22Rv1 (cell line): ENCODE data around the gene ZNF516.

ENCODE experiments used
- H3K27ac ChIP-seq: fragments of 450-650 bp; 2 replicates; pipeline ENCODE4 v1.5.1; 2017
- ZFX ChIP-seq: fragments of 450-650 bp; IDR thresholded peaks from 2 replicates; pipeline ENCODE4 v1.6.1; 2017; ENCODE audit warnings: antibody characterized with exemption, borderline replicate concordance
- TF ChIP-seq, protein P1 (sequence below): fragments of 450-650 bp; IDR thresholded peaks from 2 replicates; pipeline ENCODE4 v1.5.1; 2017; ENCODE audit warnings: mild to moderate bottlenecking

ZNF516 gene

DNA sequence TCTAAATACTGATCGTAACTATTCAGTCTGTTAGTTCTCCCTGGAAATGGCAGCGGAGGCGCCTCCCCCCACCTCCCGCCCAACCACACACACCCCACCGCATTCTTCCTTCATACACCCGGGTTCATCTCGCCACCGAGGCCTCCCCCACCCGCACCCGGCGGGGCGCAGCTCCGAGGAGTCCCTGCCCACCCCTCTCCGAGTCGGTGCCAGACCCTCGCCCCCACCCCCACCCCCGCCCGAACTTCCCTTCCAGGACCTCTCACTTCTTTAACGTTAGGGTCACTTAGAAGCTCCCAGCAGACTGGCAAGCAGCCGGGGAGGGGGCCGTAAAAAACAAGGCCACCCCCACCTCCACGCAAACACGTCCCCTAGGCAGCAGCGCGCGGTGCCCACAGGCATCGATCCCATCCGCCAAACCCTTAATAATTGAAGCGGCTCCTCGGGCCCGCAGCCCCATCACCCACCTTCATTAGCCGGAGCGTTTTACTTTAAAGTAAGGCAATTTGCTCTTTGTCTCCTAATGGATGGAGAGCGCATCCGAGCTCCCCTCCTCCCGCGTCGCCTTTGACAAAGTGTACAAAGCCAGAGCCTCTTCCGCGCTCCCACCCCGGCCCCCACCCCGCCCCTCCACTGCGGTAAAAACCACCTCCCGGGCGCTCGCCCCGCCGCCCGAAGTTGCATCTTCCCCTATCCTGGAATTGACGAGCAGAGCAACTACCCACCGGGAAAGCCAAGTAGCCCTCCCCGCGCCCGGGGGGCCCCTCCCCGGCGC is 624 bp downstream of the ZNF516 start:
- TF ChIP-seq, protein P1, sequence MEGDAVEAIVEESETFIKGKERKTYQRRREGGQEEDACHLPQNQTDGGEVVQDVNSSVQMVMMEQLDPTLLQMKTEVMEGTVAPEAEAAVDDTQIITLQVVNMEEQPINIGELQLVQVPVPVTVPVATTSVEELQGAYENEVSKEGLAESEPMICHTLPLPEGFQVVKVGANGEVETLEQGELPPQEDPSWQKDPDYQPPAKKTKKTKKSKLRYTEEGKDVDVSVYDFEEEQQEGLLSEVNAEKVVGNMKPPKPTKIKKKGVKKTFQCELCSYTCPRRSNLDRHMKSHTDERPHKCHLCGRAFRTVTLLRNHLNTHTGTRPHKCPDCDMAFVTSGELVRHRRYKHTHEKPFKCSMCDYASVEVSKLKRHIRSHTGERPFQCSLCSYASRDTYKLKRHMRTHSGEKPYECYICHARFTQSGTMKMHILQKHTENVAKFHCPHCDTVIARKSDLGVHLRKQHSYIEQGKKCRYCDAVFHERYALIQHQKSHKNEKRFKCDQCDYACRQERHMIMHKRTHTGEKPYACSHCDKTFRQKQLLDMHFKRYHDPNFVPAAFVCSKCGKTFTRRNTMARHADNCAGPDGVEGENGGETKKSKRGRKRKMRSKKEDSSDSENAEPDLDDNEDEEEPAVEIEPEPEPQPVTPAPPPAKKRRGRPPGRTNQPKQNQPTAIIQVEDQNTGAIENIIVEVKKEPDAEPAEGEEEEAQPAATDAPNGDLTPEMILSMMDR: no peak
- no peak for TF ChIP-seq ZFX
- no peak overlapping the region for H3K27ac ChIP-seq

DNA sequence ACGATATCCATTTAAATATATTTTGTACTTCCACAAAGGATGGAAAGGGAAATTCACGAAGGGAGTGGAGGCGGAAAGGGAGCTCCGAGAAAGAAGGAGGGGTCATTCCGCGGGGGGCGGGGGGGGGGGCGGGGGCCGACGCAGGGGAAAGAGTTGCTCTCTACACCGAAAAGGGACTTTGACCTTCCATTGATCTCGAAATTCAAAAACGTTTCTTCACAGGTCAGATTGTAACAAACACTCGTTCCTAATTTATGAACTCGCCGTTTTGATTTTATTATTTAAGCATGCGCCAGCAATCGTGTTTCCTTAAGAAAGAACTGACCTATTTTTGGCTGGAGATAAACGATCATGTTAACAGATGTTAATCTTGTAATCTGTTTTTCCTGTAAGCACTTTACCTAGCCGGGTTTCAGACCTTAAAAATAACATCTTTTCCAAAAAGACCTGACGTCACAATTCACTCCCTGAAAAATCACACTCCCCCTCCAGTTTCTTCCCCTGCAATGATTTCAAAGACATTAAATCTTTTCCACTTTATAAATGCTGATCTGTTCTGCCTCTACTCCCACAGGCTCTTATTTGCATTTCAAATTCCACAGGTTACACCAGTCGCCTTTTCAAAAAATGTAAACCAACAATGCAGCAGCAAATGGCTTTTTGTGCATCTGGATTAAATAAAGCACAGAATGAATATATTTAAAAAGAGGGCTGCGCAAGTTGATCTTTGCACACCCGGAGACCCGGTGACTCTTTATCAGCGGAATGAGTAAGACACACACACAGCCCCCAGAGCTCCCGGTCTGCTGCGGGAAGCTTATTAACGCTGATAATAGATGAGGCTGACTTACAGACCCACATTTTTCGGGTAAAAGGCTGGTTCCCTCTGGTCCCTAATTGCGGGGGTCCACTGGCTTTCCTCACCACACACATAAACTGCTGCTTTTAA is 1.6 kb downstream of the ZNF516 start:
- TF ChIP-seq ZFX: no peak
- TF ChIP-seq, protein P1: no peak
- H3K27ac ChIP-seq: no peak overlapping the region

DNA sequence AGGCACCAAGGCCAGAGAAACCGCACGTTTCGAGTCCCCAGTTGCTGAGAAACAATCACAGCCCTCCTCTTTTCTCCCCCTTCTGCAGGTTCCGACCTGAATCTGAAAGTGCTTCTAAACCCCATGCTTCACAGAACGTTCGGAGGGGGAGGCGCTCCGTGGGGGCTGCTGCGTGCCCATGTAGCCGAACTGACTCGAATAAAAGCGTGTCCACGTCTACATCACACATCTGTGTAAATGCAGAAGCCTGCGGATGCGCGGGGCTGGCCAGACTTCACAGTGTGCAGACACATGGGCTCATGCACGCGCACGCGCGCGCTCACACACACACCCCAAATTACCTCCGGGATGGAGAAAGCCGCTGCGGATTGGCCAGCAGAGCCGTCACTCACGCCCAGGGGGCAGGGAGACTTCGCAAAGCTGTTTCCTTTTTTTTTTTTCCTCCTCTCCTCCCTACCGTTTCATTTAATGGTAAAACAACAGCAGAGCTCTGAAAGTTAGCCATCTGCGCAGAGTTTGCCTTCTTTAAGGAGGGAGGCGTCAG is 2.3 kb downstream of the ZNF516 start:
- H3K27ac ChIP-seq: no peak overlapping the region

DNA sequence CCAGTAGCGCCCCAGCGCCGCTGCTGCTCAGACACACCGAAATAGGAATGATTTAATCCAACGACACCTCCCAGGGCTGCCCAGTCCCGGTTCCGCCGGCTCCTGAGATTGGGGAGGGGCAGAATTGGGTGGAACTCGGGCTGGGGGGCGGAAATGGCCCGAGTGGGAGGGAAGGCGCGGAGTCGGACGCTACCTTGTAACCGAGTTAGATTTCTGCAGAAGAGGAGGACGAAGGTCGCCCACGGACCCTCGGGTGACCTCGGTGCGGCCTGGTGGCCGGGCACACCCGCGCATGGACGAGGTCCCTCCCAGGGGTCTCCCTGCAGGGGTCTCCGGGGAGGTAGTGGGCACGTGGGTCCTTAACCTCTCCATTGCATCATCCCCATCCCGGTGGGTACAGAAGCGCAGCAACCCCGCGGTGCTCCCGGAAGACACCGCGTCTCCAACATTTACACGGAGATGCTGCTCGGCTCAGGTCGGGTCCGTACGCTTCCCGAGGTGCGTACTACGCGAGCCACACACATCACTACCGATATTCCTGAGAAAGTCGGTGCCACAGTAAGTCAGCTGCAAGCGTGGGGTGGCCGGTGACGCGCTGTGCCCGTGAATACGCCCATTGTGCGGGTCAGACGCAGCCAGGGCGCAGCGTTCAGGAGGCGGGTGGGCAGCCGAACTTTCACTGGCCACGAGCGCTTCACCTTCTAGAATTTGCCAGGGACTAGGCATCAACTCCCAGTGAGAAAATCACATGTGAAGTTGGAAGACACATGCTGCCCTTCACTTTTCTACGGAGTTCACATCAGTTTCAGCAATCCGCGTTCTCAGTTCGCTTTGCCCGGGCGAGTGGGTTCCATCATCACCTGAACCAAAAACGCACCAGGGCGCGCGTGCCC is 3.0 kb downstream of the ZNF516 start:
- no peak overlapping the region for H3K27ac ChIP-seq

More for the DNA sequence above, 2.3 kb downstream of the ZNF516 start:
- no peak for TF ChIP-seq ZFX
- TF ChIP-seq, protein P1: no peak

DNA sequence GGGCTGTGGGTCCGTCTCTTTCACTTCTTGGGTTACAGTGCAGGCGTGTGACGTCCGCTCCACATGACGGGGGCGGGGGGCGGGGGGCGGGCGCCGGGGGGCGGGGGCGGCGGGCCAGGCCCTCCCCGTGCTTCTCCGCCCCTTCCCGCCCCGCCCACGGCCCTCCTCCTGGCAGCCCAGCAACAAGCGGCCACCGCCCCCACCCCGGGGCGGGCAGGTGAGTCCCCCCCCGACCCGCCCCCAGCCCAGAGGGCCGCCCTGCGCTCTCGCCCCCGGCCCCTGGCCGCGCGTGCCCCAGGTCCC is 3.6 kb downstream of the ZNF516 start:
- TF ChIP-seq, protein P1: no peak
- TF ChIP-seq ZFX: no peak
- H3K27ac ChIP-seq: no peak overlapping the region

More for the DNA sequence above, 3.0 kb downstream of the ZNF516 start:
- TF ChIP-seq ZFX: no peak
- TF ChIP-seq, protein P1: no peak

DNA sequence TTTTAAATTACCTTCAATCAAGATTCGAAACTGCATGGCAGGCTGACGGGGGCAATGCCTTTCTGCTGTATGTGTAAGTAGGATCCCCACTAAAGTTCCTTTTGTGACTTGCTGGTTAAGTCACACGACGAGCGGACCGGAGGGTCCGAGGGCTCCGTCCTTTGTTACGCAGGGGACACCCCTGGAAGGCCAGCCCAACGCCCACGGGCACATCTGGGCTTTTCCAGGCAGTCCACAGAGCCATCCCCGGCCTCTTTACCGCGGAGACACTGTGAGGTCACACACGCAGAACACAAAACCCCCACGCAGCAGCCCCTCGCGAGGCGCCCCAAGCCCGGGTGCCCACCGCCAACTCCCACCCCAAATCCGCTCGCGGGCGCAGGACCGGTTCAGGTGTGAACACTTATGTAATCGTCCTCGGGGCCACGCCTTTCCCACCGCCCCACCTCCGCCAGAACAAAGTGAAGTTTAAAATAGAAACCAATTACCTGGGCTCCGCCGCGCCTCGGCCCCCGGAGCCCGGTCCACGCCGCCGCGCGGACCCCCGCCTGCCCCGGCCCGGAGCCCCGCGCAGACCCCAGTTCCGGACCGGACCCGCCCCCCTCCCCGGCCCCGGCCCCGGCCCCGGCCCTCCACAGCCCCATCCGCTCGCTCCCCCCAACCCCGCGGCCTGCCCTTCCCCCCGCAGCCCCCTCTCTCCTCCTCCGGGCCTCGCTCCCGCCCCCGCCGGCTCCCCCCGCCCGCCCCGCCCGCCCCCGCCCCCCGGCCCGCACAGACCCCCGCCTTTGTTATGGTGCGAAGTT is 4.2 kb downstream of the ZNF516 start:
- TF ChIP-seq, protein P1: no peak
- no peak for TF ChIP-seq ZFX
- H3K27ac ChIP-seq: no peak overlapping the region
